CD4-positive, alpha-beta T cell treated with Interleukin-10 for 1 hour (primary cell): ENCODE results near the gene CCDC27.

Experiments used
- DNase-seq: peaks from one replicate; pipeline ENCODE4 v3.0.0-alpha.2; 2020

The CCDC27 gene

GRCh38 chr1:3721955-3722465, 30.2 kb upstream of the CCDC27 start:
- DNase-seq: no peak

DNA sequence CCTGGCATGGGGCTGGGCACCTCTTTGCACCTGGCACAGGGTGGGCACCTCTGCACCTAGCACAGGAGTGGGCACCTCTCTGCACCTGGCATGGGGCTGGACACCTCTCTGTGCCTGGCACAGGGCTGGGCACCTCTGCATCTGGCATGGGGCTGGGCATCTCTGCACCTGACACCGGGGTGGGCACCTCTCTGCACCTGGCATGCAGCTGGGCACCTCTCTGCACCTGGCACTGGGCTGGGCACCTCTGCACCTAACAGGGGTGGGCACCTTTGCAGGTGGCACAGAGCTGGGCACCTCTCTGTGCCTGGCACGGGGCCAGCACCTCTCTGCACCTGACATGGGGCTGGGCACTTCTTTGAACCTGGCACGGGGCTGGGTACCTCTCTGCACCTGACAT, 29.4 kb upstream of the CCDC27 start:
- no peak for DNase-seq

DNA sequence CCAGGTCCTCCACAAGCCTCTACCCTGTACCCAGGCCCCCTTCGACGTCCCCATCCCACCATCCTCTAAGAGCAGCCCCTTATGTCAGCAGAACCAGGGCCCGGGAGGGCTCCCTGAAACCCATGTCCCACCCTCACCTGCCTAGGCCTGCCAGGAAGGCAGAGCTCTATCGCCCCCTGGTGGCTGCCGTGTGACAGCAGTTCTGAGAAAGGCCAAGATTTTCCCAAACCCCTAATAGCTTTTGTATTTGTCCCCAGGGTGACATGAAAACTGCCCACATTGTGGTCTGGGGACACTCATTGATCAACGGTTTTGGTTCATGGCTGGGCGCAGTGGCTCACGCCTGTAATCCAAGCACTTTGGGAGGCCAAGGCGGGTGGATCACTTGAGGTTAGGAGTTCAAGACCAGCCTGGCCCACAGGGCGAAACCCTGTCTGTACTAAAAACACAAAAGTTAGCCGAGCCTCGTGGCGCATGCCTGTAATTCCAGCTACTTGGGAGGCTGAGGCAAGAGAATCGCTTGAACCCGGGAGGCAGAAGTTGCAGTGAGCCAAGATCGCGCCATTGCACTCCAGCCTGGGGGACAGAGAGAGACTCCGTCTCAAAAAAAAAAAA, 27.7 kb upstream of the CCDC27 start:
- peak; percentile 70 for DNase-seq

DNA sequence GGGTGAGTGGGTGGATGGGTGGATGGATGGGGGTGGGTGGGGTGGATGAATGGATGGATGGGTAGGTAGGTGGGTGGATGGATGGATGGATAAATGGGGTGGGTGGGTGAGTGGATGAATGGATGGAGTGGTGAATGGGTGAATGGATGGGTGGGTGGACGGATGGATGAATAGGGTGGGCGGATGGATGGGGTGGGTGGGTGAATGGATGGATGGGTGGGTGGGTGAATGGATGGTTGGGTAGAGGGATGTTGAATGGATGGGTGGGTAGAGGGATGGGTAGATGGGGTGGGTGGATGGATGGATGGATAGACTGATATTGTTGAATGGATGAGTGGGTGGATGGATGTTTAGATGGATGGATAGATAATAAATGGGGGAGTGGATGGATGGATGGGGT, 26.9 kb upstream of the CCDC27 start:
- DNase-seq: no peak

- no peak for DNase-seq
Observed at GRCh38 chr1:3727042-3727824, 25.0 kb upstream of the CCDC27 start.

GRCh38 chr1:3727825-3728776, 24.1 kb upstream of the CCDC27 start:
- DNase-seq: no peak

DNA sequence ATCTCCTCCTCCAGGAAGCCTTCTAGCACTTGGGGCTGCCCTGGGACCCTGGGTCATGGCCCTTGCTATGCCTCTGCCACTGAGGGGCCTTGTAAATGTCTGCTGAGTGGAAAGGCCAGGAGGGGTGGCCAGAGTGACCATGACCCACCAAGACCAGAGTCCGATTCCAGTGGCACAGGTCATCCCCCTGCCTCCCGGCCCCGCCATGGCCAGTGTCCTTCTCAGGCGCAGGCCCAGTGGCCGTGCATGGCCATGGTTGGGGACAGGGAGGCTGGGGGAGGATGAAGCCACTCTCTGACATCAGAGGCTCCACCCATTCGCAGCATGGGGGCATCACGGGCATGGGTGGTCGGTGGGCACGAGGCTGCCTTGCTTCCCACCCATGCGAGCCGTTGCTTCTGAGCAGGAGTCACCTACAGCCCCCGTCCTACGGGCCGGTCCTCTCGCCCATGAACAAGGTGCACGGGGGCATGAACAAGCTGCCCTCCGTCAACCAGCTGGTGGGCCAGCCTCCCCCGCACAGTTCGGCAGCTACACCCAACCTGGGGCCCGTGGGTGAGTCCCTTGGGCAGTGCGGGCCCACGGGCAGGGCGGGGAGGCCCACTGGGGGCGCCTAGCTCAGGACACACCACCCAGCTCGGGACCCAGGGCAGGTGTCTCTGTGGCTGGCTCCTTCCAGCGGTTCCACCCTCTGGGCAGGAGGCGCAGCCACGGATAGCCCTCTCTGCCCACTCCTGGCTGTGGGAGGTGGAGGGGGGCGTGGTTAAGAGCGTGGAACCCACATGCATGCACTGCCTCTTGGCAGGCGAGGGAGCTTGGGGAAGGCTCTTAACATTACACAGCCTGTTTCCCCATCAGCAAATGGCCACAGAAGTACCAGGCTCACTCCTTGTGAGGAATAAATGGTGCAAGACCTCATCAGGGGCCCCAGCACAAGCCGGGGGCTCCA, 22.4 kb upstream of the CCDC27 start:
- DNase-seq: no peak

DNA sequence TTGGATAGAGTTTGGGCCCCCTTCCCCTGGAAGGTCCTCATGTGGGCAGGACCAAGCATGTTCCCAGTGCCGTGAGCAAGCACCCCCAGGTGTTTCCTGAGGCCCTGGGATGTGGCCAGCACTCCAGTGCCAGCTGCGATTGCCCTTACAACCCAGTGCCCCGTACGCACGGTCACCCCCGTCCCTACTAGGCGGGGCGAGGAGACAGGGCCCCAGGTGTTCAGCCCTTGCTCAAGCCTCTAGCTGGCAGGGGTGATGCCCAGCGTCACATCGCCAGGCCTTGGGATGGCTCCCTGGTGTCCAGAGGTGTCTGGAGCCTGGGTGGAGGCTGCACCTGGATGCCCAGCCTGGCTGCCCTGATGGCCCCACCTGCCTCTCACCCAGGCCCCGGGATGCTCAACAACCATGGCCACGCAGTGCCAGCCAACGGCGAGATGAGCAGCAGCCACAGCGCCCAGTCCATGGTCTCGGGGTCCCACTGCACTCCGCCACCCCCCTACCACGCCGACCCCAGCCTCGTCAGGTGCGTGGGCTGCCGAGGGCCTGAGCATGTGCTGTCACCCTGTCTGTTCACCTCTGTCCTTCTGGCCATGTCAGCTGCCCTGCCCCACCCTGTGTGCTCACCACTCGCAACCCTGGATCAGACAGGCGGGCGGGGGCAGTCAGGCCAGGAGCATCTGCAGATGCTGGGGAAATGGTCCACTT, 21.6 kb upstream of the CCDC27 start:
- no peak for DNase-seq

DNA sequence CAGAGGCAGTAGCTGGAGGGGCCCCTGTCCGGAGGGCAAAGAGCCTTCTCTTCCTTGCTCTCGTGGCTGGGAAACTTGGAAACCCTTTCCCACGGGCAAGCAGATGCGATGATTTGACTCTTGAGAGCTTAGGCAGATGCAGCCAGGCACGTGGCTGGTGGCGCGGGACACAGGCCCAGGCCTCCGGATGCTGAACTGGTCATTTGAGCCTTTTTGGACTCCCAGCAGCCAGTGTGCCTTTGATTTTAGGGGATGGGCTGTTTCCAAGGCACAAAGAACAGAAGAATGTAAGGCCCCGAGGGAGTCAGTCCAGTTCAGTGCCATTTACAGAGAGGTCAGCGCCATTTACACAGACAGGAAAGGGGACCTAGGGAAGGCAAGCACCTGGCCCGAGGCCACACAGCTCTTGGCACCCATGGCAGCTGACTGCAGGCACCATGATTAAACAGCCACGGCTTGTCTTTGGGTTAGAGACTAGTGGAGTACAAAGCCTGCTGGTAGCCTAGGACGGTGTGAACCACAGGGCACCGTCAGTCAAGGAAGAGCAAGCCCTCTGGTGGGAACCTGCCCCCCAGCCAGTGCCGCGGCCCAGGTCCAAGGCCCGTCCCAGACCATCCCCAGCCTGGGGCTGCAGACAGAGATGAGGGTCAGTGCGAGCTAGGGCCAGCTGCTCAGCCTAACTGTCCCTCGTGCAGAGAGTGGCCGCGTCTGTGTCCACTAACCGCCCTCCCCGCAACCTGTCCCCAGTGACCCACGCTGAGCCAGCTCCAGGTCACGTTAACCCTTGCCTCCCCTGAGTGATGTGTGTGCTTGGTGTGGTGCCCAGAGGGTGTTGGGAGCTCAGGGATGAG, 20.4 kb upstream of the CCDC27 start:
- no peak for DNase-seq

DNA sequence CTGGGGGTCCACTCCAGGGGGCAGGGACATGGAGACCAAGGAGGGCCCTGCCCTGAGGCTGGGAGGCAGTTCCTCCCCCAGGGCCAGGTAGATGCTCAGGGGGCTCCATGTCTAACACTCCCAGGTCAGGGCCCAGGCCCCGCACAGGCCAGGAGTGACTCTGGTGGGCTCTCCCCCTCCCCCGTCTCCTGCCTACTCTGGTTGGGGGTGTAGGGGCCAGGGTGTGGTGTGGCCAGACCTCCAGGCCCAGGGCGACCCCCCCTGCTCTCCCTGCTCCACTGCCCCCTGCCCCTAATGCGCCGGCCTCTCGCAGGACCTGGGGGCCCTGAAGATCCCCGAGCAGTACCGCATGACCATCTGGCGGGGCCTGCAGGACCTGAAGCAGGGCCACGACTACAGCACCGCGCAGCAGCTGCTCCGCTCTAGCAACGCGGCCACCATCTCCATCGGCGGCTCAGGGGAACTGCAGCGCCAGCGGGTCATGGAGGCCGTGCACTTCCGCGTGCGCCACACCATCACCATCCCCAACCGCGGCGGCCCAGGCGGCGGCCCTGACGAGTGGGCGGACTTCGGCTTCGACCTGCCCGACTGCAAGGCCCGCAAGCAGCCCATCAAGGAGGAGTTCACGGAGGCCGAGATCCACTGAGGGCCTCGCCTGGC, 19.7 kb upstream of the CCDC27 start:
- no peak for DNase-seq

DNA sequence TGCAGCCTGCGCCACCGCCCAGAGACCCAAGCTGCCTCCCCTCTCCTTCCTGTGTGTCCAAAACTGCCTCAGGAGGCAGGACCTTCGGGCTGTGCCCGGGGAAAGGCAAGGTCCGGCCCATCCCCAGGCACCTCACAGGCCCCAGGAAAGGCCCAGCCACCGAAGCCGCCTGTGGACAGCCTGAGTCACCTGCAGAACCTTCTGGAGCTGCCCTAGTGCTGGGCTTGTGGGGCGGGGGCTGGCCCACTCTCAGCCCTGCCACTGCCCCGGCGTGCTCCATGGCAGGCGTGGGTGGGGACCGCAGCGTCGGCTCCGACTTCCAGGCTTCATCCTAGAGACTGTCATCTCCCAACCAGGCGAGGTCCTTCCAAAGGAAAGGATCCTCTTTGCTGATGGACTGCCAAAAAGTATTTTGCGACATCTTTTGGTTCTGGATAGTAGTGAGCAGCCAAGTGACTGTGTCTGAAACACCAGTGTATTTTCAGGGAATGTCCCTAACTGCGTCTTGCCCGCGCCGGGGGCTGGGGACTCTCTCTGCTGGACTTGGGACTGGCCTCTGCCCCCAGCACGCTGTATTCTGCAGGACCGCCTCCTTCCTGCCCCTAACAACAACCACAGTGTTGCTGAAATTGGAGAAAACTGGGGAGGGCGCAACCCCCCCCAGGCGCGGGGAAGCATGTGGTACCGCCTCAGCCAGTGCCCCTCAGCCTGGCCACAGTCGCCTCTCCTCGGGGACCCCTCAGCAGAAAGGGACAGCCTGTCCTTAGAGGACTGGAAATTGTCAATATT, 19.0 kb upstream of the CCDC27 start:
- no peak for DNase-seq

GRCh38 chr1:3733883-3734589, 18.2 kb upstream of the CCDC27 start:
- no peak for DNase-seq

DNA sequence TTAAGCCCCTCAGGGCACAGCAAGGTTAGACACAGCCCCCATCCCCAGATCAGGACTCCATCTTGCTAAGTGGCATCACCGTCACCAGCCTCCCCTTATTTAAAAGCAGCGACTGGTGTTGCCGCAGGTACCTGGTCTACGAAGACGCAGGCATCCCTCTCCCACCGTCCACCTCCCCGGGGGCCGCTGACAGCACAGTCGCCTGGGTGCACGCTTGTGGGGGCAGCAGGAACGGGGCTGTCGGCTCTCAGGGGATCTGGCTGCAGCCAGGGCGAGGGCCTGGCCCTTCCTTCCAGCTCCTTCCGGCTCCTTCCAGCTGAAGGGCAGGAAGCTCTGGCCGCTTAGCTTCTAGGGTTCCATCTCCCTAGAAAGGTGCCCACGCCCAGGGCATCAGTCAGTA, 17.6 kb upstream of the CCDC27 start:
- no peak for DNase-seq

DNA sequence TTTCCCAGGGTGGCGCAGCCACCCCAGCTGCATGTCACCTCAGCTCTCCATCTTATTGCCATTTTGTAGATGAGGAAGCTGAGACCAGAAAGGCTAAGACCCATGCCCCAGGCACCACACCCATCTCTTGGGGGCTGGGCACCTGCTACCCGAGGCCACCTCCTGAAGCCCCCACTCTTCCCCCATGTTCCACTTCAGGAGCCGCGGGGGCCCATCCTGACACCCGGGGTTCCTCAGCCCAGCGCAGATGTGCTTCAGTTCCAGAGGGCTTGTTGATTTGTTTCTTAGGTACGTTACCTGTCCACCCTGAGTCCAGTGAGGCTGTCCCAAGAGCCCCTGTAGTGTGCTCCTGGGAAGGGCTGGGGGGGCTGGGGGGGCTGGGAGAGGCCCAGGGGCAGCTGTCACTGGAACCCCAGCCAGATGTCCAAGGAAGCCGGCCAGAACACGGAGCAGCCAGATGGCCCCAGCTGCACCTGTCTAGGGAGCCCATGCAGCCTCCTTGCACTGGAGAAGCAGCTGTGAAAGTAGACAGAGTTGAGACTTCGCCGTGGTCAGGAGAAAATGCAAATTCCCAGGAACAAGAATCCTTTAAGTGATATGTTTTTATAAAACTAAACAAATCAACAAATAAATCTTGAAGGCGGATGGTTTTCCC, 17.1 kb upstream of the CCDC27 start:
- DNase-seq: no peak

- no peak for DNase-seq
Observed at GRCh38 chr1:3735688-3736087, 16.6 kb upstream of the CCDC27 start.

- DNase-seq: no peak
Observed at GRCh38 chr1:3736131-3736561, 16.1 kb upstream of the CCDC27 start.

DNA sequence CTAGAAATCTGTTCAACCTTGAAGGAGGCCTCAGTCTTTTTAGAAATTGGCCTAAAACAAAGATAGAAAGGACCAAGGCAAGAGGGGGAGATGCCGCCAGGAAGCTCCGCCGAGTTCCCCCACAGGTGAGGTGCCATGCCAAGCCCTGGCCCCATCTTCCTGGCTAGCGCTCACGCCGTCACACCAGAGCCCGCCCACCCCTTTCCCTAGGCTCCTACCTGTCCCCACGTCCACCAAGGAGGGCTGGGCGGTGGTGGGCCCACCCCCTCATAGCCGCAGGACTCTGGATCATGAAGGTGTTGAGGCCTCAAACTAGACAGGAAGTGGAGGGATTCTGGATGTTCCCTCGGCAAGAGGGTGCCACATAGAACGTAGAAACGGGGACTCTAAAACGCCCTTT, 15.5 kb upstream of the CCDC27 start:
- no peak for DNase-seq

DNA sequence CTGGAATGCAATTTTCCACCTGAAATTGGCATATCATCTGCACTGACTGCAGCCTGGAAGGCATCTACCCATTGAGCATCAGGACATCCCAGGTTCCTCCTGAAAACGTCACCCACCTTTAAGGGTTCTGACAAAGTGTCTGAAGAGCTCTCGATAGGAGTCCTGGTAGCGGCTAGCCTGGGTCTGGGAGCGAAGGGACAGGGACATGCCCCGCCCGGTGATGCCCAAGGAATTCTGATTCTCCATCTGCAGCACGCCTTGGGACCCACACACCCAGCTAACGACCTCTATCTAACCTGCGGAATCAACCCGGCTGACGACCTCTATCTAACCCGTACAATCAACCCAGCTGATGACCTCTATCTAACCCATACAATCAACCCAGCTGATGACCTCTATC, 13.3 kb upstream of the CCDC27 start:
- no peak for DNase-seq
